HG03520 (cell line): ENCODE results near the gene MAP1A.

Source experiments
- ATAC-seq: cut with Tn5 transposase; IDR thresholded peaks from one replicate; pipeline ENCODE4 v1.9.1; 2021; ENCODE audit warnings: mild to moderate bottlenecking, moderate library complexity; ENCODE audit not compliant: unreplicated experiment

The MAP1A gene

DNA sequence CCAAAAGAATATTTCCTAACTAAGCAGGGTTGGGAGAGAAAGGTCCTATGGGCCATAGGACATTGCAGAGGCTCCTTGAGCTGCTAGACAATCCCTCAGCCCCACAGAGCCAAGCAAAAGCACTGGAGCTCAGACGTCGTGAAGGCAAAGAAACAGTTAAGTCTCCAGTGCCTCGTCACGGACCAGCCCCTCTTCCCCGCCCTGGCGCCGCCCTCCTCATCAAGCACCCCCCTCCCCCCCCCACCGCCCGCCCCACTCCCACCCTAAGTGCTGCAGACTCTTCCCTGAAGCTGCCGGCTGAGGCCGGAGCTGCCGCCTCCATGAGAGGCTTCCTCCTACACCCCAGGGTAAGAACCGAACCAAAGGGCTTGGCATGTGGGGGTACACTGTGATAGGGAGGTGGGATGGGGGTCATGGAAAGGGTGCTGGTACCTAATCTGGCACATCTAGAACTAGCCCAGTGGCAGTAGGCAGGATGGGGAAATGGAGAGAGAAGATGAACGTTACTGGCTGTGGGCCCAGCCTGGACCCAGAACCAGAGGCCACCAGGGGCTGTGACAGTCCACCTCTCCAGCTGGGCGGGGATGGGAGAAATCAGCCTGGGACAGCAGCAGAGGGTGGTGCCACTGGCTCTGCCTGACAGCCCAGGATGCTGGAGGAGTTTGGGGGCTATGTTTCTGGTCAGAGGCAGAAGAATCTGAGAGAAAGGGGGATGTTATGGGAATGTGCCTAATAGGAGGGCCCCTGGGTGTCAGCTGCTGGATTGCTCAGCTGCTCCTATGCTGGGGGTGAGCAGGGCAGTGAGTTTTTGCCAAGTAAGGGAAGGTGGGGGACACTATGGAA lies at the start of gene MAP1A:
Gene MAP1A, plus strand, starts transcription at position 255 of the 843 bp plus-strand sequence. CDS start 3,866 bp downstream, outside the sequence.
- ATAC-seq = no peak

DNA sequence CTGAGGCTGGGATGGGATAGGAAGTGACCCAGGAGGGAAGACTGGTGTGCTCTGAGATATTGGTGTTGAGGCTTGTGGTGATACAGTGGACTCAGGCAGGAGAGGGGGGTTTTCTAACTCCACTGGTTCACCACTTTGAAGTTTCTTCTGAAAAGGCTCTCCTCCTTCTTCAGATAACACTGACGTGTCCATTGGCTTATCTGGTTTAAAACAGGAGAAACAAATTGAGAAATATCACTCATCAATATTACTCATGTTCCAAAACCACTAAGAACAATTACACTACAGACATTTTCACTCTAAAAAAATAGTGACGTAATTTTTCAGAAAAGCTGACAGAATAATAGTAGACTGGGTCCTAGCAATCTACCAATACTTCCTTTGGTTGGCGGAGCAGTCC lies 47.5 kb upstream of the MAP1A start:
- ATAC-seq = no peak

DNA sequence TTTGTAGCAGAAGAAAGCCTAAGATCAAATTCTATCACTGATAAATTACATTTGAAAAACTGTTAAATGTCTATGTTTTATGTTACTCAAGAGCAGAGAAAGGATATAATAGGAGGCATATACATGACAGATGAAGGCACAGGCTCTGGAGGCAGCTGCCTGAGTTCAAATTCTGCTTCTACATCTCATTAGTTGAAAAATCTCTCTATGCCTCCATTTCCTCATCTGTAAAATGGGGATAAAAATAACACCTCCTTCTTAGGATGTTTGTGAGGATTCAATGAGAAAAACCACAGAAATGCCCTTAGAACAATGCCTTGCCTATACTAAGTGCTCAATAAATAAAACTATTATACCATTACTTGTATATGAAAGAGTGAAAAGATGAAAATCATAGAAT lies 45.4 kb upstream of the MAP1A start:
- ATAC-seq = no peak

DNA sequence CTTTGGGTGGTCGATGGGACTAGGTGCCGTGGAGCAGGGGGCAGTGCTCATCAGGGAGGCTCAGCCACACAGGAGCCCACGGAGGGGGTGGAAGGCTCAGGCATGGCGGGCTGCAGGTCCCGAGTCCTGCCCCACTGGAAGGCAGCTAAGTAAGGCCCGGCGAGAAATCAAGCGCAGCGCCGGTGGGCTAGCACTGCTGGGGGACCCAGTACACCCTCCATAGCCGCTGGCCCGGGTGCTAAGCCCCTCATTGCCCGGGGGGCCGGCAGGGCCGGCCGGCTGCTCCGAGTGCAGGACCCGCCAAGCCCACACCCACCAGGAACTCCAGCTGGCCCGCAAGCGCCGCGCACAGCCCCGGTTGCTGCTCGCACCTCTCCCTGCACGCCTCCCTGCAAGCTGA lies 43.5 kb upstream of the MAP1A start:
- ATAC-seq = no peak

DNA sequence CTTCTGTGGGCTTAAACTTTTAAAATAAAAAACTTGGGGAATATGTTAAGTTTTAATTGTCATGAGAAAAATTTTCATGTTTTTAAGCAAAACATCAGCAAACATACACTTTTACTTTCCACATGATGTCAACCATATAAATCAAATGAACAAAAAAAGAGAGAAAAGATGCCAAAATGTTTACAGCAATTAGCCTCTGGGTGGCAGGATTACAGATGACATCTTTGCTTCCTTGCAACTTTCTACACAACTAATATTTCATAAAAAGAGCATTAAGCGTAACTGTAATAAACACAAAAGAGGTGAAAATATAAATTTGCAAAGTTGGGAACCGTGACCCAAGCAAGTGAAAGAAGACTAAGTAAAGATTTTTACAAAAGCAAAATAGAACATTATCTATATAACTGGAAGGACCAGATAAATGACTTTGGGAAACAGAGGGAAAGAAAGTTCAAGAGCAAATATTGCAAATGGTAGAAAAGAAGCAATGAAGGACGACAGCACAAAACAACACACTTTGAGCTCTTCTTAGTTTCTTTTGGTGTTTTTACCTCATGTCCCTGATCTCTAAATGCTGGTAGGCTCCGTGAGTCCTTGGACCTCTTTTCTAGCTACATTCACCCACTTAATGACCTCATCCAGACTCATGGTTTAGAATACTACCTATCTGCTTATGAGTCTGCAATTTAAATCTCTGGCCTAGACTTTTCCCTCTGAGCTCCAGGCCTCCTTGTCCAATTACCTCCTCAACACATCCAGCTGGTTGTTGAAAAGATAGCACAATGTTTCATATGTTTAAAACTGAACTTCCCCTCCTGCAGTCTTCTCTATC lies 33.9 kb upstream of the MAP1A start:
- no peak for ATAC-seq

DNA sequence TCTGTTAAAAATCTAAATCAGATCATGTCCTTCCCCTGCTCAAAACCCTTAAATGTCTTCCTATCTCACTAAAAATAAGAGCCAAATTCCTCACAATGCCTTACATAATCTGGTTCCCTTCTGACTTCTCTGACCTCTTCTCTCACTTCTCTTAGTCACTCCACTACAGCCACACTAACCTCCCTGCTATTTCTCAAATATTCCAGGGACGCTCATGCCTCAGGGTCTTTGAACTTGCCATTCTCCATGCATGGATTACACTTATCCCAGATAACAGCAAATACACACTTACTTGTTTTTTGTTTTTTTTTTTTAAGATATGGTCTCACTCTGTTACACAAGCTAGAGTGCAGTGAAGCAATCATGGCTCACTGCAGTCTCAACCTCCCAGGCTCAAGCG lies 33.0 kb upstream of the MAP1A start:
- no peak for ATAC-seq

DNA sequence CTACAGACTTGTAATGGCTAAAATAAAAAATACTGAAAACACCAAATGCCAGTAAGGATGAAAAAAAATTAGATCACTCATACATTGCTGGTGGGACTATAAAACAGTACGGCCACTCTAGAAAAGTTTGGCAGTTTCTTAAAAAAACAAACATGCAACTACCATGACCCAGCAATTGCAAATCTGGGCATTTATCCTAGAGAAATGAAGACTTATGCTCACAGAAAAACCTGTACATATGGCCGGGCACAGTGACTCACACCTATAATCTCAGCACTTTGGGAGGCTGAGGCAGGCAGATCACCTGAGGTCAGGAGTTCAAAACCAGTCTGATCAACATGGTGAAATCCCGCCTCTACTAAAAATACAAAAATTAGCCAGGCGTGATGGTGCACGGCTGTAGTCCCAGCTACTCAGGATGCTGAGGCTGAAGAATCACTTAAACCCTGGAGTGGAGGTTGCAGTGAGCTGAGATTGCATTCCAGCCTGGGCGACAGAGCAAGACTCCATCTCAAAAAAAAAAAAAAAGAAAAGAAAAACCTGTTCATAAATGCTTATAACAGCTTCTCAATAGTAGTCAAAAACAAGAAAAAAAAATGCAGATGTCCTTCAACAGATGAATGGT lies 30.0 kb upstream of the MAP1A start:
- ATAC-seq = no peak

DNA sequence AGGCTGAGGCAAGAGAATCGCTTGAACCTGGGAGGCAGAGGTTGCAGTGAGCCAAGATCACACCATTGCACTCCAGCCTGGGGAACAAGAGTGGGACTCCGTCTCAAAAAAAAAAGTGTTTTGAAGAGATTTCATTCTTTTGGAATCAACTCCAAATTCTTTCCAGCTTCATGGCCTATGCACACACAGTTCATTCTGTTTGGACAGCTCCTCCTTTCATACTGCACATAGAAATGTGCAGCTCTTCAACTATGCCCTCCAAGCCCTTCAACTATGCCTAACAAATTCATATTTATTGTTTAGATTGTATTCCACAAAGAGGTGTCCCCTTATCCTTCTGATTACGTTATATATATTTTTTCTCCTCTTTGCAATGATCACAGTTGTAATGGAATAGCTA lies 28.6 kb upstream of the MAP1A start:
- ATAC-seq = no peak

DNA sequence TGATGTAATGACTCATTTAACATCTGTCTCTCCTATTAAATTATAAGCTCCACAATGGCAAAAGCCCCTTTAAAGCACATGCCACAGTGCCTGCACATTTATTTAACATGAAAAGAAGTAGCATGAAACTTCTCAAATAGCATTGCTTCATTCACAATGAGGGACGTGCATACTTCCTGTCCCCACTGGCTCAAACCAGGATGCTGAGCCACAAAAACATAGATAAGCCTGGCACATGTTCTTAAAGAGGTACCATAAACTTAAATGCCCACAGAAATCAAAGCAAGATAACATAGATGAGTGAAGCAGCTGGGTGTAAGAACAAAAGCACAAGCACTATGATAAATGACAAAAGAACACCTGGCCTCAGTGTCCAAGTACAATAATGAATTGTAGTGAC lies 28.2 kb upstream of the MAP1A start:
- ATAC-seq = no peak

DNA sequence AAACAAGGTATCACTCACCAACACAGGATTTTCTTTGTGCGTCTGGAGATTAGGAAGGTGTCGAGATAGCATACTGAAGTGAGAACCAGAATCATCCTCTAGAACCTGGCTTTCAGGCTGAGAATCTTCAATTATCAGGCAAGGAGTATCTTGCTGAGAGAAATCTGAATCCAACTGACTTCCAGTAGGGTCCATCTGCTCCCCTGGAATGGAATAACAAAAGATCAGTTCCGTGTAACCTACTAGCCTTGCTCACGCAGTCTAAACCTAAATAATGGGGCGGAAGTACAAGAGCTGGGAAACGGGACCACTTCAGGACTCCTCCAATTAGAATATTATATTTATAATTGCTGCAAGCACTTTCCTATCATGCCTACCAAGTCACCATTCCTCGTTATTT lies 25.1 kb upstream of the MAP1A start:
- ATAC-seq = no peak

DNA sequence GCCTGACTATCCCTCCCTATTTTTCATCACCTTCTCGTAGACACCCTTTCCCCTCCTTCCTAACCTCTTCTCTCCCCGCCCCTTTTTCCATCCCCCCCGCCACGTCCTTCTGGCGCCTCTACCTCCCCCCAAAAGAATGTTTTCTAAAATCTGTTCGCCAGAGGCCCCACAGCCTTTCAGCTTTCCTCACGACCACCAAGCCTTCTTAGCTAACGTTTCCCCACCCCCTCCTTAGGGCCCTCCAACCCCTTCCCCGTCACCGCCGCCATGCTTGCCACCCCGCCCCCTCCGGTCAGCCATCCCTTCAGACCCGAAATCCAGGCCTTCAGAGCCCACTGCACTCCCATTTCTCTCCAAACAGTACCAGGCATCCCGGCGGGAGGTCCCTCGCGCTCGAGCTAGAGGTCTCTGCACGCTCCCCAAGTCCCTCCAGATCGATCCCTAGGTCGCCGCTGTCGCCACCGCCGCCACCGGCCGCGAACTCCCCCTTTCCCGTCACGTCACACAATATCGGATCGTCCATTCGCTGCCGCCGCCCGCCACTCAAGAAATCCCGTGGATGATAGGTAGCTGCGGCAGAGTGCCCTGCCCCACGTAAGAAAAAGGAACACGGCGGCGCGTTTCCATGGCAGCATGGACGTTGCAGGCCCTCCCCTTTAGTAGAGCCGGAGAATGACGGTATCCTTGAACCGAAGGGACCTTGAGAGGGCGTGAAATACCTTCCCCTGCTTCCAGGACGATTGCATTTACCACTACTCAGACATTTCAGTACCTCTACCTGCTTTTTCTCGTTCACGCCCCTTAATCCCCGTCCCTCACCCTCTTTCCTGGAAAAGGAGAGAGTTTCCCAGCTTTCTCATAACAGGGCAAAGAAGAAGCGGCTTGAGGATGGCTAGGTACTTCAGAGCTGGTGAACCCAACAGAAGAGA lies 24.5 kb upstream of the MAP1A start, which contains the start of gene TP53BP1:
Gene TP53BP1, minus strand, starts transcription at position 484 of the 929 bp plus-strand sequence. Its CDS starts 113 bp downstream, at position 371.
- ATAC-seq = peak; percentile 97

DNA sequence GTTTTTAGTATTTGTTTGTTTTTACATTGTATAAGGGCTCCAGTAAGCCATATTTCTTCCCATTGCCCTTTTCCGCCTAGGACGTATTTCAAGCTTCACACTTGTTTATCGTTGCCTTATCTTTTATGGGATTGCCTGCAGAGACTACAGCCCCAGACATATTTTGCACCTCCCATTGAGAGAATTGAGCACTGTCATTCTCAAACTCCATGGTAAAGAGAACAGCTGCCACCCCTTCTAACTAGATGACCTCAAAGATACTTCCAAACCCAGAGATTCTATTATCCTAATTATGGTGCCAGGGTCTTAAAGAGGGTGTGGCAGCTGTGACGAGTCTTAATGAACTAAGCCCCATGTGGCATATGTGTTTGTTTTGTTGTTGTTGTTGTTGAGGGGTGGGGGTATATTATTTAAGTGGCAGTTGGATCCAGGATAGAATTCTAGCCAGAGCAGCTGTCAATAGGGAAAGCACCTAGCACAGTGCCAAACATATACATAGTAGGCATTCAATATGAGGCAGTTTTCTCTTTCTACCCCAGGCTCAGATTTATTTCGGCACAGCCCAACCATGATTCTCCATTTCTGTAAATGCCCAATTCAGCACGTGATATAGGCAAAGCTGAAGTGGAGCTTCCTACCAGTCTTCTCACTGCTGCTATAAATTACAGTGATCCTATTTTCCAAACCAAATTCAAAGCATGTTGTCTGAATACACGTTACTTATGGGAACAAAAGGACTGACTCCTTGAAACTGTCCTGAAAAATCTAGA lies 23.5 kb upstream of the MAP1A start:
- ATAC-seq = no peak

DNA sequence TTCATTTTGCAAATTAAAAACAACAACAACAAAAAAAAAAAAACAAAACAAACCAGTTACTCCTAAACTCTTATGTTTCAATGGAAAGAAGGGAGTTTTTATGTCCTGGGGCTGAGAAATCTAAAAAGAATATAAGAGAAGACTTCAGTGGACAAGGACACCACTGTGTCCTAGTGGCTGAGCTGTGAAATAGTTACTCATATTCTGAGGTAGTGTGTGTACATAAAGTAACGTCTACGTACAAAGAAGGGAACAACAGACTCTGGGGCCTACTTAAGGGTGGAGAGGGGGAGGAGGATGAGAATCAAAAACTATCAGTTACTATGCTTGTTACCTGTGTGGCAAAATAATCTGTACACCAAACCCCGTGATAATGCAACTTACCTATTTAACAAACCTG lies 18.4 kb upstream of the MAP1A start:
- ATAC-seq = no peak

DNA sequence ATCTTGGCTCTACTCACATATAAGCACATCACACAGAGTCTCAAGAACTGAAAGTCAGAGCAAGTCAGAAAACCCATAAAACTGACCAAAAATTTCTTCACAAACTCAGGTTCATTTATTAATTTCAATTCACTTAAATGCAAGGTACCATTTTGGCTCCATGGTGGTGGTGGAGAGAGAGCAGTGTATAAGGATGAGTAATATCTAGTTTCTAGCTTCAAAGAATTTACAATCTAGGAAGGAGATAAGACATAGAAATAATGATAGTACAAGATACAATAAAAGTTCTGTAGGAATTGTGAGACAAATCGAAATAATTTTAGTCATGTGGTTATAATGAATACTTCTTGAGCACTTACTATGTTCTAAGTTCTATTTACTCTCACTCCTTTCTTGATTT lies 17.8 kb upstream of the MAP1A start:
- ATAC-seq = no peak

DNA sequence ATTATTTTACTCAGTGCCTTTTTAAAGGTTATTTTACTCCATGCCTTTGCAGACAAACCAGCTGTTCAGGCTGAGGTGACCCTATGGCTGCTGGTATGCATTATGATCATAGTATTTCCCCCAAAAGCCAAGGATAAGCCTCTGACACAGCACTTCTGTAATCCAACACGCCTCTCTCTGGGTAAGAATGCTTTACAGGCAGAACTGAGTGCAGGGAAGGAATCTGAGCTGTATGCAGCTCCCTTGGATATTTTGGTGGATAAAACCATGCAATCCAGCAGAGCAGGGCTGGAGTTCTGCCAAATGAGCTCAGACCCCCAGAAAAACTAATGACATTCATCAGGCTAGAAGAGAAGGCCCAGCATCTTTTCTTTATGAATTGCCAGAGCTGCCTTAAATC lies 11.7 kb upstream of the MAP1A start:
- no peak for ATAC-seq

DNA sequence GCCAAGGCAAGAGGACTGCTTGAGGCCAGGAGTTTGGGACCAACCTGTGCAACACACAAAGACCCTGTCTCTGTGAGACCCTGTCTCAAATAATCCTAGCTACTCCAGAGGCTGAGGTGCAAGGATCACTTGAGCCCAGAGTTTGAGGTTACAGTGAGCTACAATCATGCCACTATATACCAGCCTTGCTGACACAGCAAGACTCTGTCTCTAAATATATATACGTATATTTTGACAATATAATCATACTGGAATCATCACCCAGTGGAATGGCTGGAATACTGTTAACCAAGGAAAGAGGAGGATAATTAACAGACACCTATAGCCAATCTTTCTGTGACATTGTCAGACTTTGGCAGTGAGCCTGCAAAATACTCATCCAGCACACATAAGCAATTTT lies 9.0 kb upstream of the MAP1A start:
- no peak for ATAC-seq

DNA sequence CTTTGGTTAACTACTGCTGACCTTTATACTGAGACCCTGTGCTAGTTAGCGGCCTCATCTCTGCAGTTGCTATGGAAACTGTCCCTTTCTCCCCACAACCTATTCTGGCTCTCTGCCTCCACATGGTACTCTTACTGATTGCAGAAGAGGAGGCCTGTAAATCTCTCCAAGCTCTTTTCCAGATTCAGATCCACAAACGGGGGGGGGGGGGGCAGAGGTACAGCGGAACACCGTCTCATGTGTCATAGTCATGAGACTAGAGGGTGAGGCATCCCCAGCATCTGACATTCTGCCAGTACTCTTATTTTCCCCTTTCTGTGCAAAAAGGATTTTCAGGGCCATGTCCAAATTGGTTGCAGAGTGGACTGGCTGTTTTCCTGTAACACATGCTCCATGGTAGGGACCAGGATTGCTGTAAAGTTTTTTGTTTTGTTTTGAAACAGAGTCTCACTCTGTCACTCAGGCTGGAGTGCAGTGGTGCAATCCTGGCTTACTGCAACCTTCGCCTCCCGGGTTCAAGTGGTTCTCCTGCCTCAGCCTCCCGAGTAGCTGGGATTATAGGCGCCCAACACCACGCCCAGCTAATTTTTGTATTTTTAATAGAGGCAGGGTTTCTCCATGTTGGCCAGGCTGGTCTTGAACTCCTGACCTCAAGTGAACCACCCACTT lies 8.3 kb upstream of the MAP1A start:
- no peak for ATAC-seq

DNA sequence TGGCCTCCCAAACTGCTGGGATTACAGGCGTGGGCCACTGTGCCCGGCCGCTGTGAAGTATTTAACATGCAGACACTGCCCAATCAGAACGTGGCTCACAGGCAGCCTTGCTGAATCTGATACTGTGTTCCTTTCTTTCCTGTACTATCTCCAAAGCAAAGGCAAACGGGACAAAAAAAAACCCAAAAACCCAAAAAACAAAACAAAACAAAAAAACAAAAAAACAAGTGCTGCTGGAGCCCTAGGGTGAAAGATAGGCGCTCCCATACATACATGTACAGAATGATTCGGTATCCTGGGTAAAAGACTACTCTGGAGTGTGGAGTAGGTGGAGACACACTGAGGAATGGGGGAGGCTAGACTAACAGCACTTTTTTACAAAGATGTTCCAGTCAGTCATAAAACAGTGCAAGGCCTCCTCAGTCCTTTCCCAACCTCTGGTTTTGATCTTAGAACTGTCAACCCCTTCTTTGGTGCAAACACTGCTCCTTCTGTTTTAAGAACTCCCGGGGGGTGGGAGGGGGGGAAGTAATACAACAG lies 7.7 kb upstream of the MAP1A start:
- no peak for ATAC-seq
